Fibroblast of skin of right biceps (primary cell): Measurements from ENCODE around the gene SP110.
"Not testable (repeated sequence)": the region's sequence is repeated elsewhere in the genome, so short reads cannot be mapped to it uniquely, and the experiment has no call there.

Source experiments
- DNase-seq: peaks from one replicate; pipeline ENCODE4 v3.0.0-alpha.2; 2013

Gene SP110

GRCh38 chr2:230219419-230220331 is at the start of gene SP110:
SP110 (minus strand) TSS chr2:230219984; CDS start chr2:230216927, 3,057 bp downstream.
- DNase-seq: peak; percentile 78

GRCh38 chr2:230268606-230269243 is 48.9 kb upstream of the SP110 start:
- no peak for DNase-seq

GRCh38 chr2:230267556-230267955 is 47.8 kb upstream of the SP110 start:
- DNase-seq: no peak

GRCh38 chr2:230267059-230267458 is 47.3 kb upstream of the SP110 start:
- no peak for DNase-seq

GRCh38 chr2:230266638-230267037 is 46.9 kb upstream of the SP110 start:
- DNase-seq: no peak

- not testable (repeated sequence) for DNase-seq
Measured at GRCh38 chr2:230264945-230265344, 45.2 kb upstream of the SP110 start.

- no peak for DNase-seq
Measured at GRCh38 chr2:230262246-230262645, 42.5 kb upstream of the SP110 start.

GRCh38 chr2:230258483-230258882 is 38.7 kb upstream of the SP110 start:
- no peak for DNase-seq

GRCh38 chr2:230256733-230257332 is 37.0 kb upstream of the SP110 start:
- no peak for DNase-seq

GRCh38 chr2:230254152-230254881 is 34.5 kb upstream of the SP110 start:
- DNase-seq: no peak

- no peak for DNase-seq
Measured at GRCh38 chr2:230250231-230250630, 30.4 kb upstream of the SP110 start.

- no peak for DNase-seq
Measured at GRCh38 chr2:230246206-230246605, 26.4 kb upstream of the SP110 start.

- DNase-seq: no peak
Measured at GRCh38 chr2:230244211-230244610, 24.4 kb upstream of the SP110 start.

- peak; percentile 23 for DNase-seq
Measured at GRCh38 chr2:230234845-230235244, 15.1 kb upstream of the SP110 start.

GRCh38 chr2:230234122-230234722 is 14.4 kb upstream of the SP110 start:
- DNase-seq: no peak

- no peak for DNase-seq
Measured at GRCh38 chr2:230231251-230231650, 11.5 kb upstream of the SP110 start.

- DNase-seq: no peak
Measured at GRCh38 chr2:230230496-230231200, 10.9 kb upstream of the SP110 start.

- DNase-seq: peak; percentile 85
Measured at GRCh38 chr2:230230087-230230486, 10.3 kb upstream of the SP110 start.

- no peak for DNase-seq
Measured at GRCh38 chr2:230227216-230227615, 7.4 kb upstream of the SP110 start.

GRCh38 chr2:230226051-230226551 is 6.3 kb upstream of the SP110 start:
- DNase-seq: no peak

- DNase-seq: no peak
Measured at GRCh38 chr2:230225486-230225885, 5.7 kb upstream of the SP110 start, which contains the start of gene SP140. SP140 (plus strand) TSS chr2:230225736; CDS start chr2:230225845, 109 bp downstream.

GRCh38 chr2:230224458-230224857 is 4.7 kb upstream of the SP110 start:
- no peak for DNase-seq
